T47D (cell line): Measurements from ENCODE around the gene LOXL1.

ENCODE experiments used
- DNase-seq, 2 experiments: peaks; one replicate each; pipeline versions ENCODE4 v3.0.0 to v3.0.0-alpha.2; 2011 to 2012; ENCODE audit warnings: low read depth in 1 of 2, low spot score in 1 of 2
- JUND ChIP-seq: IDR thresholded peaks from 2 replicates; pipeline ENCODE4 v1.6.1; 2012; ENCODE audit warnings: low read depth
- in situ Hi-C: cut with HindIII; loops from 2 replicates; pipeline ENCODE4 v1.10.0; 2016; ENCODE audit warnings: low sequenced_read_pairs, low pct_unique_long_range_greater_than_20kb

The LOXL1 gene

DNA sequence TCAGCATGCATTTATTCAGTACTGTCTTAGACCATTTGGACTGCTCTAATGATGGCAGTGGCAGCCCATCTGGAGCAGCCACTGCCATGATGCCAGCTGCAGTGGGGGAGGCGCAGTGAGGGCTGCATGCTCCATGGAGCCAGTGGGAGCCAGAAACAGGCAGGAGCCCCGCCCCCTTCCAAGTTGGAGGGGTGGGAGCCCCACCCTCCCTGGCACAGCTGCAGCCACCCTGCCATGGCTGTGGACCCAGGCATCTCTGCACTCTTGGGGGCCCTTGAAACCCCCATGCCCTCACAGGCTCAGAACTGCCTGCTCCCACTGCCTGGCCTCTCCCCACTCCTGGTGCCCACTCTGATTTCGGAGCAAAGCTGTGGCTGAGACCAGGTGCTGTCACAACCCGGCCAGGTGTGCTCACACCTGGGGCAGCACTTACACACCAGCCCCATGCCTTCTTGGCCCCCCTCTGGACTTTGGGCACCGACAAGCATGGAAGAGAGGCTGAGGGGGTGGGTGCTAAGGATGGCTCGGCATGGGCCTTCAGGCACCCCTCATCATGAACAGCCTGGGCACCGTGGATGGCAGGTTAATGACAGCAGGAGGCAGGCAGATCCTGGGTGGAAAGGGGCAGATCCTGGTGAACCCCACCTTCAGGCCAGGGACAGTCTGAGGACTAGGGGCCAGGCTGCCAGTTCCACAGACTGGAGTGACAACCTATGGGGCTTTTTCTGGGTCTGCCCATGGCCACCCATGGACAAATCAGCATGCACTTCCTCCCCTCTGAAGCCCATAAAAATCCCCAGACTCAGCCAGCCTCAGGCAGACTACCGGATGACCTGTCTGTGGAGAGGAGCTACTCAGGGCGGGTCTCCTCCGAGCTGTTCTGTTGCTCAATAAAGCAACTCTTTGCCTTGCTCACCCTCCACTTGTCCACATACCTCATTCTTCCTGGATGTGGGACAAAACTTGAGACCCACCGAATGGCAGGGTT, 34.6 kb upstream of the LOXL1 start:
- no peak for TF ChIP-seq JUND
- DNase-seq, result no peak
- in situ Hi-C loops, result no loop called here

- in situ Hi-C loops, result no loop called here
- no peak for DNase-seq
- no peak for TF ChIP-seq JUND
Measured at GRCh38 chr15:73892446-73893226, 33.6 kb upstream of the LOXL1 start.

GRCh38 chr15:73894133-73894814, 32.0 kb upstream of the LOXL1 start:
- in situ Hi-C loops, result no loop called here
- TF ChIP-seq JUND, result no peak
- DNase-seq, result no peak

- in situ Hi-C loops, result no loop called here
Measured at GRCh38 chr15:73897441-73898261, 28.6 kb upstream of the LOXL1 start.

DNA sequence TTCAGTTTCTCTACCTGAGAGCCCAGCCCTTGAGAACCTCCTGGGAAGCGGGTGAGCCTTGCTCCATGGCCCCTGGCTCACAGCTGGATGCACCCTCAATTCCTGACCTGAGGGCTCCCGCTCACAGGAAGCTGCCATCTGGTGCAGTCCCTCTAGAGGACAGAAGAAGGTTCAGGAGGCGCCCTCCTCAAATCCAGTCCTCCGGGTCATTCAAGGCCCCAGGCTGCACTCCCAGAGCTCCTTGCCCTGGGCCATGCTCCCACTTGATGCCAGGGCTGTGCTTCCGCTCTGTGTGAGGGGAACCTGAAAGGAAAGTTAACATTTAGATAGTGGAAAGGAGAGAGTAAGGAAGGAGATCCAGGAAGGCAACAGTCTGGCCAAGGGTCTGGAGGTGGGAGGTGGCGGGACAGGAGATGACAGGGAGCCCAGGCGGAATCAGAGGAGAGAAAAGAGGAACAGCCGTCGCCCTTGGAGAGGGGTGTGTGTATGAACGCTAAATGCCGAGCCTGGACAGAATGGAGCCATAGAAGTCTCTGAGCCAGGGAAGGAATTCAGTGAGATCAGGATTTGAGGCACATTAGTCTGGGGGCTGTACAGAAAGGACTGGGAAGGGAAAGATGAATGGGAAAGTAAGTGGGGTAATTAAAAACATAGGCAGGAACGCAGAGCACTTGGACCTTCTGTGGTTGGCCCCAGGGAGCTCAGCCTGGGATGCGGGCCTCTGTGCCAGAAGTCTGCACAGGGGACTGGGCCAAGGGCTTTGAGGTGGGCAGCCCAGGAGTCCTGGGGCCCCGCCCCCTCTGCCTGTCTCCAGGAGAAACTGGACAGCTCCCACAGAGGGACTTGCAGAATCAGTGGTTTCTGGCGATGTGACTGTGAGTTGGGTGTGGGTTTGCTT, 26.8 kb upstream of the LOXL1 start:
- no peak for DNase-seq
- in situ Hi-C loops, result no loop called here
- TF ChIP-seq JUND, result no peak

More at GRCh38 chr15:73897441-73898261, 28.6 kb upstream of the LOXL1 start:
- peak; percentile 40 to 71 for DNase-seq
- no peak for TF ChIP-seq JUND

GRCh38 chr15:73900095-73900712, 26.1 kb upstream of the LOXL1 start:
- in situ Hi-C loops, result no loop called here
- no peak for DNase-seq
- no peak for TF ChIP-seq JUND

DNA sequence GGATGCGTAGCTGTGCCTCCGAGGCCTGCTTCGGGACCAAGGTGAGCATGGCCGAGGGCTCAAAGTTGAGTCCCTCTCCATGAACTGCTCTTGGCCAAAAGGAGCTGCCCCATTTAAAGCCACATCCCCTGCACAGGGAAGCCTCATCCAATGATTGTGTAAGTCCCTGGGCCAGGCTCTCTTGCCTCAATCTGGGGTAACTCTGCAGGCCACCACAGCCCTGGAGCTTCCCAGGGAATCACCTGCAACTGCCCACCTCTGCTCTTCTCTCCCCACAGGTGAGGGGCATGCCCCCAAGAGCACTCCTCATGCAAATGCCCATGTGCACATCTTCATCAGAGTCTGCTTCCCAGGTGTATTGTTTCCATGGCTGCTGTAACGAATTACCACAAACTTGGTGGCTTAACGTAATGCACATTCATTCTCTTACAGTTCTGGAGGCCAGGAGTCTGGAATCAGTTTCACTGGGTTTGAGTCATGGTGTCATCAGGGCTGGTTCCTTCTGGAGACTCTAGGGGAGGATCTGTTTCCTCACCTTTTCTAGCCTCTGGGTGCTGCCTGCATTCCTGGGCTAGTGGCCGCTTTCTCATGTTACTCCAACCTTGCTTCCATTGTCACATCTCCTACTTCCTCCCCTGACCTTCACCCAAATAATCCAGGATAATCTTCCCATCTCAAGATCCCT, 25.0 kb upstream of the LOXL1 start:
- in situ Hi-C loops, result no loop called here
- DNase-seq, result no peak
- no peak for TF ChIP-seq JUND

- DNase-seq, result no peak
- TF ChIP-seq JUND, result no peak
- in situ Hi-C loops, result no loop called here
Measured at GRCh38 chr15:73902121-73903020, 23.9 kb upstream of the LOXL1 start.

- in situ Hi-C loops, result no loop called here
- no peak for TF ChIP-seq JUND
- no peak for DNase-seq
Measured at GRCh38 chr15:73904026-73904815, 22.0 kb upstream of the LOXL1 start.
